Breast epithelium (tissue), 3 donors: ENCODE data around the gene TTBK2.

Experiments
- POLR2A ChIP-seq: fragments of 450-650 bp; IDR thresholded peaks from one replicate; pipeline ENCODE4 v1.6.1; 2016; ENCODE audit warnings: antibody characterized with exemption, mild to moderate bottlenecking, moderate library complexity
- TF ChIP-seq, protein P1 (sequence below), 3 donors: fragments of 450-650 bp; IDR thresholded peaks; one replicate each; pipeline ENCODE4 v1.5.1; 2016 to 2017; ENCODE audit warnings: antibody characterized with exemption in 3 of 3, mild to moderate bottlenecking in 3 of 3, moderate library complexity in 3 of 3

DNA sequence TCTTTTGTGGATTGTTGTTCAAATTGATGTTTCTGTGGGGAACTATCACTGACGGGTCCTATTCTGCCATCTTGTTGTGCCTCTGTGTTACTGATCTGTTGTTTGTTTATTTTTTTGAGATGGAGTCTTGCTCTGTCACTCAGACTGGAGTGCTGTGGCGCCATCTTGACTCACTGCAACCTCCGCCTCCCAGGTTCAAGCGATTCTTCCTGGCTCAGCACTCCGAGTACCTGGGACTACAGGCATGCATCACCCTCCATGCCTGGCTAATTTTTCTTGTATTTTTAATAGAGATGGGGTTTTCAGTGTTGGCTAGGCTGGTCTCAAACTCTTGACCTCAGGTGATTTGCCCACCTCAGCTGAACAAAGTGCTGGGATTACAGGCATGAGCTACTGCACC, 215.2 kb downstream of the TTBK2 start:
- TF ChIP-seq, protein P1, sequence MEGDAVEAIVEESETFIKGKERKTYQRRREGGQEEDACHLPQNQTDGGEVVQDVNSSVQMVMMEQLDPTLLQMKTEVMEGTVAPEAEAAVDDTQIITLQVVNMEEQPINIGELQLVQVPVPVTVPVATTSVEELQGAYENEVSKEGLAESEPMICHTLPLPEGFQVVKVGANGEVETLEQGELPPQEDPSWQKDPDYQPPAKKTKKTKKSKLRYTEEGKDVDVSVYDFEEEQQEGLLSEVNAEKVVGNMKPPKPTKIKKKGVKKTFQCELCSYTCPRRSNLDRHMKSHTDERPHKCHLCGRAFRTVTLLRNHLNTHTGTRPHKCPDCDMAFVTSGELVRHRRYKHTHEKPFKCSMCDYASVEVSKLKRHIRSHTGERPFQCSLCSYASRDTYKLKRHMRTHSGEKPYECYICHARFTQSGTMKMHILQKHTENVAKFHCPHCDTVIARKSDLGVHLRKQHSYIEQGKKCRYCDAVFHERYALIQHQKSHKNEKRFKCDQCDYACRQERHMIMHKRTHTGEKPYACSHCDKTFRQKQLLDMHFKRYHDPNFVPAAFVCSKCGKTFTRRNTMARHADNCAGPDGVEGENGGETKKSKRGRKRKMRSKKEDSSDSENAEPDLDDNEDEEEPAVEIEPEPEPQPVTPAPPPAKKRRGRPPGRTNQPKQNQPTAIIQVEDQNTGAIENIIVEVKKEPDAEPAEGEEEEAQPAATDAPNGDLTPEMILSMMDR (IDR thresholded peaks at IDR 0.05) = no peak
- TF ChIP-seq POLR2A = no peak
